ENCODE measurements around the gene VAV3. TPM values are rescaled to one million over a fixed set of nuclear protein-coding genes. Genes with fewer than 3 reads are reported as not detected.
A peak's percentile ranks its signal among the peaks of the same experiment; 100 is the strongest.
"Not testable (repeated sequence)": the region's sequence is repeated elsewhere in the genome, so short reads cannot be mapped to it uniquely, and the experiment has no call there.

VAV3 gene
- total and polyA plus RNA-seq, 11 donors: 0.57 to 8.3 (median 1.9) TPM

- ATAC-seq (no peak), DNase-seq (no peak)
- no peaks in the 10 kb centered on the region for H3K9me3 ChIP-seq
- H3K27ac ChIP-seq: no peak overlapping the region
- no peaks in the 10 kb centered on the region for H3K27me3 ChIP-seq
- TF ChIP-seq, protein P1, sequence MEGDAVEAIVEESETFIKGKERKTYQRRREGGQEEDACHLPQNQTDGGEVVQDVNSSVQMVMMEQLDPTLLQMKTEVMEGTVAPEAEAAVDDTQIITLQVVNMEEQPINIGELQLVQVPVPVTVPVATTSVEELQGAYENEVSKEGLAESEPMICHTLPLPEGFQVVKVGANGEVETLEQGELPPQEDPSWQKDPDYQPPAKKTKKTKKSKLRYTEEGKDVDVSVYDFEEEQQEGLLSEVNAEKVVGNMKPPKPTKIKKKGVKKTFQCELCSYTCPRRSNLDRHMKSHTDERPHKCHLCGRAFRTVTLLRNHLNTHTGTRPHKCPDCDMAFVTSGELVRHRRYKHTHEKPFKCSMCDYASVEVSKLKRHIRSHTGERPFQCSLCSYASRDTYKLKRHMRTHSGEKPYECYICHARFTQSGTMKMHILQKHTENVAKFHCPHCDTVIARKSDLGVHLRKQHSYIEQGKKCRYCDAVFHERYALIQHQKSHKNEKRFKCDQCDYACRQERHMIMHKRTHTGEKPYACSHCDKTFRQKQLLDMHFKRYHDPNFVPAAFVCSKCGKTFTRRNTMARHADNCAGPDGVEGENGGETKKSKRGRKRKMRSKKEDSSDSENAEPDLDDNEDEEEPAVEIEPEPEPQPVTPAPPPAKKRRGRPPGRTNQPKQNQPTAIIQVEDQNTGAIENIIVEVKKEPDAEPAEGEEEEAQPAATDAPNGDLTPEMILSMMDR (IDR thresholded peaks at IDR 0.05): no peak
- TF ChIP-seq POLR2A (IDR thresholded peaks at IDR 0.05): no peak
- no peak overlapping the region for H3K4me3 ChIP-seq
- H3K4me1 ChIP-seq: peaks cover 0 to 25% (median 0%) of the 10 kb centered on the region in 12 donors
- 90 to 93% (median 91%) methylated on average over 4 of the region's 4 CpGs for WGBS, 4 donors
- intact Hi-C loops (cut with DNase I): loop anchor here in 1 of 10 donors (10.0 kb wide), 1 partner anchor 306 kb away; no protein-coding TSS in a partner anchor
- no peaks in the 10 kb centered on the region for H3K36me3 ChIP-seq
These were observed 223.7 kb downstream of the VAV3 start for GRCh38 chr1:107741242-107741641.

GRCh38 chr1:107740579-107740978, 224.4 kb downstream of the VAV3 start:
- ATAC-seq (no peak), DNase-seq (no peak)
- 78 to 87% (median 82%) methylated on average over 4 of the region's 4 CpGs for WGBS, 4 donors
- TF ChIP-seq, protein P1 (IDR thresholded peaks at IDR 0.05): no peak
- no peak for TF ChIP-seq POLR2A (IDR thresholded peaks at IDR 0.05)
- no peaks in the 10 kb centered on the region for H3K9me3 ChIP-seq
- H3K4me3 ChIP-seq: no peak overlapping the region
- H3K4me1 ChIP-seq: peaks cover 0 to 25% (median 0%) of the 10 kb centered on the region in 12 donors
- intact Hi-C loops (cut with DNase I): loop anchor here in 1 of 10 donors (10.0 kb wide), 1 partner anchor 306 kb away; no protein-coding TSS in a partner anchor
- no peaks in the 10 kb centered on the region for H3K36me3 ChIP-seq
- H3K27me3 ChIP-seq: no peaks in the 10 kb centered on the region
- peak overlapping the region in 1 of 12 donors; percentile 71 for H3K27ac ChIP-seq

DNA sequence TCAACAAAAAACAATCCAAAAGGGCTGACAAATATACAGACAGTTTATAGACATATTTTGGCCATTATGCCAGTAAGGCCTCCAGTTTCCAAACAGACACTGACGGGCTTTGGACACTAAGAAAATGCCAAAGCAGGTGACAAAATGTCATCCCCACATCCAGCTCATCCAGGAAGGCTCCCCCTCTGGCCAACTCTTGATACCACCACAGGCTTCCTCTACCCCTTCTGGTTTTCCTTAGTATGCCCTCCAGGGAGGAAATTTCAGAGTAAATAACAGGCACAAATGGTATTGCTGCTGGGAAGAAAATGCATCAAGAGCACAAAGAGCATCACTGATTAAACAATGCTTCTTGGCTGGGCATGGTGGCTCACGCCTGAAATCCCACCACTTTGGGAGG, 225.3 kb downstream of the VAV3 start:
- Histone ChIP-seq H3K27me3 (no peaks in the 10 kb centered on the region), H3K36me3 (no peaks in the 10 kb centered on the region), H3K9me3 (no peaks in the 10 kb centered on the region), H3K4me3 (no peak overlapping the region), H3K27ac (peak overlapping the region in 1 of 12 donors; percentile 71), H3K4me1 (peaks cover 0 to 25% (median 0%) of the 10 kb centered on the region in 12 donors)
- 60 to 93% (median 82%) methylated on average over 2 of the region's 2 CpGs for WGBS, 4 donors
- DNase-seq: no peak
- intact Hi-C loops (cut with DNase I): loop anchor here in 1 of 10 donors (10.0 kb wide), 1 partner anchor 305 kb away; no protein-coding TSS in a partner anchor
- no peak for TF ChIP-seq POLR2A (IDR thresholded peaks at IDR 0.05)
- TF ChIP-seq, protein P1 (IDR thresholded peaks at IDR 0.05): no peak
- ATAC-seq: no peak

DNA sequence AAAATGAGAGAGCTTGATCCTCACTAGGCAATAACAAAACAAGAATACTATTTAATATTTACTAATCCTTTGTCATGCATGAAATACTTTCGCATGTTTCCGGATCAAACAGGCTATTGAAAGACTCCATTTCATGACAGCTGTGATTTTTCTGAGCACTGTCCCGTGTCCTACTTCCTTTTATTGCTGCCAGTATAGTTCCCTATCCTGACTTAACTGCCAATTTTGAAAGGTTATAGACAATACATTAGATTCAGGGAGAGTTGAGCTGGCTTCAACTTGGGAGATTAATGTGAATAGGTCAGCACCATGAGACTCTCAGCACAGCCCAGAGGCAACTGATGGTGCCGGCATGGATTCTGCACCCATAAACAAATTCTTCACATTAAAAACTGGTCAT, 225.8 kb downstream of the VAV3 start:
- Histone ChIP-seq H3K9me3 (no peaks in the 10 kb centered on the region), H3K4me1 (peaks cover 0 to 25% (median 0%) of the 10 kb centered on the region in 12 donors), H3K4me3 (no peak overlapping the region), H3K27me3 (no peaks in the 10 kb centered on the region), H3K27ac (peak overlapping the region in 1 of 12 donors; percentile 71), H3K36me3 (no peaks in the 10 kb centered on the region)
- TF ChIP-seq, protein P1 (IDR thresholded peaks at IDR 0.05): no peak
- TF ChIP-seq POLR2A (IDR thresholded peaks at IDR 0.05): no peak
- intact Hi-C loops (cut with DNase I): no loop called here
- 56 to 71% (median 64%) methylated on average over 4 of the region's 4 CpGs for WGBS, 4 donors
- ATAC-seq: peak in 3 of 4 donors; percentile 10 to 44 (median 30)
- DNase-seq: no peak

- H3K27ac ChIP-seq; ATAC-seq; H3K36me3 ChIP-seq; H3K4me1 ChIP-seq; H3K9me3 ChIP-seq; intact Hi-C loops (cut with DNase I); H3K27me3 ChIP-seq; DNase-seq; H3K4me3 ChIP-seq: not testable (repeated sequence)
- WGBS, 4 donors: 91 to 95% (median 93%) methylated on average over 7 of the region's 7 CpGs
These were observed 231.6 kb downstream of the VAV3 start for GRCh38 chr1:107733401-107733800.

Data from heart left ventricle (tissue), 16 donors.